ENCODE measurements around the gene LRP6. TPM values are rescaled to one million over a fixed set of nuclear protein-coding genes. Genes with fewer than 3 reads are reported as not detected.

LRP6 gene
- total RNA-seq, 1 experiment from 2014 or later: 72.8 TPM

- peaks cover 3% of the 10 kb centered on the region; the same call in 1 of the 2 replicates for H3K36me3 Mint-ChIP-seq
- H3K27ac Mint-ChIP-seq: no peak overlapping the region
- no peaks in the 10 kb centered on the region for H3K4me1 Mint-ChIP-seq
- DNase-seq (ENCODE audit: low spot score) (no peak), ATAC-seq (no peak)
- H3K9me3 Mint-ChIP-seq: peaks cover 5% of the 10 kb centered on the region
- no peaks in the 10 kb centered on the region for H3K27me3 Mint-ChIP-seq (ENCODE audit: low read depth)
- no peak for TF ChIP-seq KAT7 (CRISPR knock-in tag; IDR thresholded peaks at IDR 0.05; ENCODE audit: borderline replicate concordance)
- TF ChIP-seq FOXK1 (CRISPR knock-in tag; IDR thresholded peaks at IDR 0.05): no peak
- no peak for TF ChIP-seq ZSCAN18 (CRISPR knock-in tag; IDR thresholded peaks at IDR 0.05)
- TF ChIP-seq, protein P1, sequence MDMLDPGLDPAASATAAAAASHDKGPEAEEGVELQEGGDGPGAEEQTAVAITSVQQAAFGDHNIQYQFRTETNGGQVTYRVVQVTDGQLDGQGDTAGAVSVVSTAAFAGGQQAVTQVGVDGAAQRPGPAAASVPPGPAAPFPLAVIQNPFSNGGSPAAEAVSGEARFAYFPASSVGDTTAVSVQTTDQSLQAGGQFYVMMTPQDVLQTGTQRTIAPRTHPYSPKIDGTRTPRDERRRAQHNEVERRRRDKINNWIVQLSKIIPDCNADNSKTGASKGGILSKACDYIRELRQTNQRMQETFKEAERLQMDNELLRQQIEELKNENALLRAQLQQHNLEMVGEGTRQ (CRISPR knock-in tag; IDR thresholded peaks at IDR 0.05): no peak
- TF ChIP-seq, protein P2, sequence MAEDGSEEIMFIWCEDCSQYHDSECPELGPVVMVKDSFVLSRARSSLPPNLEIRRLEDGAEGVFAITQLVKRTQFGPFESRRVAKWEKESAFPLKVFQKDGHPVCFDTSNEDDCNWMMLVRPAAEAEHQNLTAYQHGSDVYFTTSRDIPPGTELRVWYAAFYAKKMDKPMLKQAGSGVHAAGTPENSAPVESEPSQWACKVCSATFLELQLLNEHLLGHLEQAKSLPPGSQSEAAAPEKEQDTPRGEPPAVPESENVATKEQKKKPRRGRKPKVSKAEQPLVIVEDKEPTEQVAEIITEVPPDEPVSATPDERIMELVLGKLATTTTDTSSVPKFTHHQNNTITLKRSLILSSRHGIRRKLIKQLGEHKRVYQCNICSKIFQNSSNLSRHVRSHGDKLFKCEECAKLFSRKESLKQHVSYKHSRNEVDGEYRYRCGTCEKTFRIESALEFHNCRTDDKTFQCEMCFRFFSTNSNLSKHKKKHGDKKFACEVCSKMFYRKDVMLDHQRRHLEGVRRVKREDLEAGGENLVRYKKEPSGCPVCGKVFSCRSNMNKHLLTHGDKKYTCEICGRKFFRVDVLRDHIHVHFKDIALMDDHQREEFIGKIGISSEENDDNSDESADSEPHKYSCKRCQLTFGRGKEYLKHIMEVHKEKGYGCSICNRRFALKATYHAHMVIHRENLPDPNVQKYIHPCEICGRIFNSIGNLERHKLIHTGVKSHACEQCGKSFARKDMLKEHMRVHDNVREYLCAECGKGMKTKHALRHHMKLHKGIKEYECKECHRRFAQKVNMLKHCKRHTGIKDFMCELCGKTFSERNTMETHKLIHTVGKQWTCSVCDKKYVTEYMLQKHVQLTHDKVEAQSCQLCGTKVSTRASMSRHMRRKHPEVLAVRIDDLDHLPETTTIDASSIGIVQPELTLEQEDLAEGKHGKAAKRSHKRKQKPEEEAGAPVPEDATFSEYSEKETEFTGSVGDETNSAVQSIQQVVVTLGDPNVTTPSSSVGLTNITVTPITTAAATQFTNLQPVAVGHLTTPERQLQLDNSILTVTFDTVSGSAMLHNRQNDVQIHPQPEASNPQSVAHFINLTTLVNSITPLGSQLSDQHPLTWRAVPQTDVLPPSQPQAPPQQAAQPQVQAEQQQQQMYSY (CRISPR knock-in tag; IDR thresholded peaks at IDR 0.05): no peak
- TF ChIP-seq CREB1 (CRISPR knock-in tag; IDR thresholded peaks at IDR 0.05): no peak
- no peak for TF ChIP-seq GABPB1 (CRISPR knock-in tag; IDR thresholded peaks at IDR 0.05)
- no peak for TF ChIP-seq ZNF138 (CRISPR knock-in tag; conservative IDR thresholded peaks at IDR 0.05)
- no peak for TF ChIP-seq NFATC4 (CRISPR knock-in tag; IDR thresholded peaks at IDR 0.05)
- TF ChIP-seq AFF4 (CRISPR knock-in tag; IDR thresholded peaks at IDR 0.05; ENCODE audit: borderline replicate concordance): no peak
- TF ChIP-seq, protein P3, sequence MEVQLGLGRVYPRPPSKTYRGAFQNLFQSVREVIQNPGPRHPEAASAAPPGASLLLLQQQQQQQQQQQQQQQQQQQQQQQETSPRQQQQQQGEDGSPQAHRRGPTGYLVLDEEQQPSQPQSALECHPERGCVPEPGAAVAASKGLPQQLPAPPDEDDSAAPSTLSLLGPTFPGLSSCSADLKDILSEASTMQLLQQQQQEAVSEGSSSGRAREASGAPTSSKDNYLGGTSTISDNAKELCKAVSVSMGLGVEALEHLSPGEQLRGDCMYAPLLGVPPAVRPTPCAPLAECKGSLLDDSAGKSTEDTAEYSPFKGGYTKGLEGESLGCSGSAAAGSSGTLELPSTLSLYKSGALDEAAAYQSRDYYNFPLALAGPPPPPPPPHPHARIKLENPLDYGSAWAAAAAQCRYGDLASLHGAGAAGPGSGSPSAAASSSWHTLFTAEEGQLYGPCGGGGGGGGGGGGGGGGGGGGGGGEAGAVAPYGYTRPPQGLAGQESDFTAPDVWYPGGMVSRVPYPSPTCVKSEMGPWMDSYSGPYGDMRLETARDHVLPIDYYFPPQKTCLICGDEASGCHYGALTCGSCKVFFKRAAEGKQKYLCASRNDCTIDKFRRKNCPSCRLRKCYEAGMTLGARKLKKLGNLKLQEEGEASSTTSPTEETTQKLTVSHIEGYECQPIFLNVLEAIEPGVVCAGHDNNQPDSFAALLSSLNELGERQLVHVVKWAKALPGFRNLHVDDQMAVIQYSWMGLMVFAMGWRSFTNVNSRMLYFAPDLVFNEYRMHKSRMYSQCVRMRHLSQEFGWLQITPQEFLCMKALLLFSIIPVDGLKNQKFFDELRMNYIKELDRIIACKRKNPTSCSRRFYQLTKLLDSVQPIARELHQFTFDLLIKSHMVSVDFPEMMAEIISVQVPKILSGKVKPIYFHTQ (CRISPR knock-in tag; IDR thresholded peaks at IDR 0.05): no peak
- TF ChIP-seq ELF4 (CRISPR knock-in tag; IDR thresholded peaks at IDR 0.05; ENCODE audit: low read depth): no peak
- TF ChIP-seq, protein P4, sequence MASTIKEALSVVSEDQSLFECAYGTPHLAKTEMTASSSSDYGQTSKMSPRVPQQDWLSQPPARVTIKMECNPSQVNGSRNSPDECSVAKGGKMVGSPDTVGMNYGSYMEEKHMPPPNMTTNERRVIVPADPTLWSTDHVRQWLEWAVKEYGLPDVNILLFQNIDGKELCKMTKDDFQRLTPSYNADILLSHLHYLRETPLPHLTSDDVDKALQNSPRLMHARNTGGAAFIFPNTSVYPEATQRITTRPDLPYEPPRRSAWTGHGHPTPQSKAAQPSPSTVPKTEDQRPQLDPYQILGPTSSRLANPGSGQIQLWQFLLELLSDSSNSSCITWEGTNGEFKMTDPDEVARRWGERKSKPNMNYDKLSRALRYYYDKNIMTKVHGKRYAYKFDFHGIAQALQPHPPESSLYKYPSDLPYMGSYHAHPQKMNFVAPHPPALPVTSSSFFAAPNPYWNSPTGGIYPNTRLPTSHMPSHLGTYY (CRISPR knock-in tag; IDR thresholded peaks at IDR 0.05): no peak
- CTCF ChIA-PET: no interaction called here
- no peak overlapping the region for H3K4me3 Mint-ChIP-seq
- POLR2A ChIA-PET: no interaction called here
These were observed 34.3 kb upstream of the LRP6 start for GRCh38 chr12:12301122-12301521.

Data from WTC11 (cell line).